Mucosa of descending colon (tissue), 3 donors: ENCODE data around the gene DOCK10. TPM values are rescaled to one million over a fixed set of nuclear protein-coding genes. Genes with fewer than 3 reads are reported as not detected.

Source experiments
- ATAC-seq: fragments of 200-7000 bp; cut with Tn5 transposase; one replicate; pipeline ENCODE4 v1.9.1; 2020; ENCODE audit warnings: mild to moderate bottlenecking, moderate library complexity
- DNase-seq, 3 donors: peaks; one replicate each; pipeline ENCODE4 v3.0.0-alpha.2; 2020
- H3K36me3 ChIP-seq: fragments of 200-600 bp; one replicate; pipeline ENCODE4 v1.8.0; 2021; ENCODE audit warnings: low read depth, mild to moderate bottlenecking
- H3K4me1 ChIP-seq: fragments of 200-600 bp; one replicate; pipeline ENCODE4 v1.8.0; 2021; ENCODE audit warnings: low read depth, mild to moderate bottlenecking
- H3K4me3 ChIP-seq: fragments of 200-600 bp; one replicate; pipeline ENCODE4 v1.8.0; 2021; ENCODE audit warnings: mild to moderate bottlenecking
- H3K9me3 ChIP-seq: fragments of 200-600 bp; one replicate; pipeline ENCODE4 v1.8.0; 2021; ENCODE audit warnings: mild to moderate bottlenecking
- CTCF ChIP-seq: fragments of 200-600 bp; IDR thresholded peaks from one replicate; pipeline ENCODE4 v1.8.0; 2022; ENCODE audit warnings: antibody characterized with exemption, mild to moderate bottlenecking
- intact Hi-C, 2 donors: fragments of 100-400 bp; cut with DNase I in 1 of 2; cut with micrococcal nuclease in 1 of 2; formaldehyde crosslinking; loops; one replicate each; pipeline versions ENCODE4 v1.11.0 to v1.11.1; 2022; cut with DNase I, micrococcal nuclease
- total RNA-seq, 3 donors: library from RNA; stranded (reverse); fragmentation: NEBNext Ultra II Directional in 2 of 3; extraction: Animal tissue kit (Norgen Biotek cat#: 25700) in 2 of 3; gene quantifications; one replicate each; pipeline versions ENCODE4 v1.2.1 to v1.2.4, GENCODE V29; 2021 to 2023
- donor health status: DM: no; HTN: no; CAD: no; lungs with moderate emphysema.
- donor health status: DM: no; HTN: no; CAD: no.
- donor health status: DM: no; HTN: yes; CAD: no.

DOCK10 gene
- total RNA-seq, 3 donors from 2014 or later: 13.3 to 20.6 (median 14.7) TPM

DNA sequence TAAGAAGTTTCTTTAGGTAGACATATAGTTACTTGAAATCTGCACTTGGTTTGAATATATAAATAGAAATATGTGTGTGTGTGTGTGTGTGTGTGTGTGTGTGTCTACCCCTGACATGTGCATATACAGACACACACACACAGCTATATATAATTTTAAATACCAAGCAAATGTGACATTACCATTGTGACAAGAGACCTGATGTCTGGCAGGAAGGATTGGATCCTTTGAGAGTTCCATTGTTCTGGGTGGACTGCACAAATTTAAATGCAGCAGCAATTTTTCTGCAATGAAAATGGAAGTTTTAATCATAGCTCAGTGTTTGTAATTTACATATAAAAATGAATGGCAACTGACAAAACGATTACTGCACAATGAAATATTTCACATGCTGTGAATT lies 238.3 kb downstream of the DOCK10 start:
- Histone ChIP-seq H3K4me3 (no peak overlapping the region), H3K9me3 (no peaks in the 10 kb centered on the region), H3K36me3 (no peaks in the 10 kb centered on the region), H3K4me1 (no peaks in the 10 kb centered on the region)
- DNase-seq: no peak
- no peak for TF ChIP-seq CTCF
- intact Hi-C loops: no loop called here
- ATAC-seq: no peak

GRCh38 chr2:224802407-224802806 lies 239.9 kb downstream of the DOCK10 start:
- intact Hi-C loops: no loop called here
- no peak for TF ChIP-seq CTCF
- Histone ChIP-seq H3K4me1 (no peaks in the 10 kb centered on the region), H3K36me3 (no peaks in the 10 kb centered on the region), H3K9me3 (no peaks in the 10 kb centered on the region), H3K4me3 (no peak overlapping the region)
- ATAC-seq (no peak), DNase-seq (no peak)

DNA sequence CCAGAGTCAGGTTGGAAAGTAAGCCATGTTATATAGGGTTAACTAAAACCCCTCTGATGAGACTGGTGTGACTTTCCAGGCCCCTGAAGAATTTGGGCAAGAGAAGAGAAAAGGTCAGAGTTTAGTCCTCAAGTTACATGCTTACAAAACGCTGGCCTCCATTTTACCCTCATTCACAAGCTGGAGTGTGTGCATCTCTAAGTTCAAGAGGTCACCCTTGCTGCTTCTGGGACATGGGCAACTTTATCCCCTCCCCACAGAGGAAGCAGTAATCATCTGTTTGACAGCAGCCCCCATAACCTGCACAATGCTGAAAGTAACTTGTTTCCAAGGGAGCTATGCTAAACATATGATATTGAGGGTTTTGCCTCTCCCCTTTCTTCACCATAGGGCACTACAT lies 240.9 kb downstream of the DOCK10 start:
- H3K9me3 ChIP-seq: no peaks in the 10 kb centered on the region
- H3K36me3 ChIP-seq: no peaks in the 10 kb centered on the region
- H3K4me3 ChIP-seq: no peak overlapping the region
- intact Hi-C loops: no loop called here
- H3K4me1 ChIP-seq: no peaks in the 10 kb centered on the region
- ATAC-seq (no peak), DNase-seq (no peak)
- no peak for TF ChIP-seq CTCF

DNA sequence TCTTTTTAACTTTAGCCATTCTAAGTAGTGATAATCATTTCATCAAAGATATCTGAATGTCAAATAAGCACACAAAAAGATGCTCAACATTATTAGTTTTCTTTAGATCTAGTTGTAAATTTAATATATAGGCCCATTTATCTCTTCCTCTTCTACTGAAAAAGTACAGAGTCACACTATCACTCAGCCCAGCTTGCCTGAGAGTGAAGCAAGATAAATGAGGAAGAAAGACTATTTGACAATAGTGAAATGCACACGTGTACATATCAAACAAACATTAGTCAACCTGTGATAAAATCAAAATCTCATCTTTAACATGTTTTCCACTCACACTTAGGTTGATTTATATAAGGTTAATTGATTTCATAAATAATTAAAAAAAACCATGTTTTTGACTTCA lies 242.6 kb downstream of the DOCK10 start:
- no peak for TF ChIP-seq CTCF
- H3K4me3 ChIP-seq: no peak overlapping the region
- no peak for ATAC-seq
- no peaks in the 10 kb centered on the region for H3K4me1 ChIP-seq
- H3K9me3 ChIP-seq: no peaks in the 10 kb centered on the region
- no peaks in the 10 kb centered on the region for H3K36me3 ChIP-seq
- intact Hi-C loops: no loop called here
- no peak for DNase-seq

GRCh38 chr2:224798180-224798579 lies 244.1 kb downstream of the DOCK10 start:
- ATAC-seq (no peak), DNase-seq (no peak)
- no peaks in the 10 kb centered on the region for H3K4me1 ChIP-seq
- no peaks in the 10 kb centered on the region for H3K9me3 ChIP-seq
- no peak for TF ChIP-seq CTCF
- H3K36me3 ChIP-seq: no peaks in the 10 kb centered on the region
- H3K4me3 ChIP-seq: no peak overlapping the region
- intact Hi-C loops: no loop called here

- H3K4me1 ChIP-seq: no peaks in the 10 kb centered on the region
- H3K36me3 ChIP-seq: no peaks in the 10 kb centered on the region
- no peak for ATAC-seq
- no peak for DNase-seq
- intact Hi-C loops: no loop called here
- H3K9me3 ChIP-seq: no peaks in the 10 kb centered on the region
- H3K4me3 ChIP-seq: no peak overlapping the region
- no peak for TF ChIP-seq CTCF
Observed at GRCh38 chr2:224796695-224797305, 245.5 kb downstream of the DOCK10 start.
